ENCODE results near the gene VPS13A.

GRCh38 chr9:77261605-77262004 lies 84.3 kb downstream of the VPS13A start:
- TF ChIP-seq CTCF (IDR thresholded peaks at IDR 0.05 in 4 of 5, conservative IDR thresholded peaks at IDR 0.05 in 1 of 5) (no peak), POLR2A (IDR thresholded peaks at IDR 0.05) (no peak)
